ENCODE results near the gene CCDC50.

DNA sequence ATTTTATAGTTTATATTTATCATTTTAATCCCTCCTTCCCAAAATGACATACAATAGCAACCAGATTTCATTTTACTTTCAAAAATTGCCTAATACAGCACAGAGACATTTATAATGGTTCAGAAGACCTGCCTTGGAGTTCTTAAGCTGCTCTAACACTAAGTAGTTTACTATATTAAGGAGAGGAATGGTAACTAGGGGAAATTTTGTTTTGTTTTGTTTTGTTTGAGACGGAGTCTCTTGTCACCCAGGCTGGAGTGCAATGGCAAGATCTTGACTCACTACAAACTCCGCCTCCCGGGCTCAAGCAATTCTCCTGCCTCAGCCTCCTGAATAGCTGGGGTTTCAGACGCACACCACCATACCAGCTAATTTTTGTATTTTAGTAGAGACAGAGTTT lies 22.8 kb upstream of the CCDC50 start:
- TF ChIP-seq CTCF (IDR thresholded peaks at IDR 0.05) = no peak
- TF ChIP-seq EZH2 (IDR thresholded peaks at IDR 0.05) = no peak

Measured in neural progenitor cell (in vitro differentiated cells).